ENCODE results near the gene KRTAP10-5.

- no peak for TF ChIP-seq POLR2A (IDR thresholded peaks at IDR 0.05; ENCODE audit: low read depth, low read length)
- TF ChIP-seq POLR2AphosphoS5 (IDR thresholded peaks at IDR 0.05; ENCODE audit: low read depth, low read length), result no peak
- TF ChIP-seq TAF1 (IDR thresholded peaks at IDR 0.05; ENCODE audit: low read depth, low read length), result no peak
- TF ChIP-seq SPI1 (IDR thresholded peaks at IDR 0.05; ENCODE audit: low read depth, low read length), result no peak
Observed at GRCh38 chr21:44615466-44615865, 35.1 kb upstream of the KRTAP10-5 start.

All from GM12891 (cell line).